Measurements from ENCODE around the gene FOXN1. TPM values are rescaled to one million over a fixed set of nuclear protein-coding genes. Genes with fewer than 3 reads are reported as not detected.

Gene FOXN1
- total RNA-seq, 5 donors from 2014 or later (not counting 1 experiment from before 2014, with no cell fraction given): not detected

DNA sequence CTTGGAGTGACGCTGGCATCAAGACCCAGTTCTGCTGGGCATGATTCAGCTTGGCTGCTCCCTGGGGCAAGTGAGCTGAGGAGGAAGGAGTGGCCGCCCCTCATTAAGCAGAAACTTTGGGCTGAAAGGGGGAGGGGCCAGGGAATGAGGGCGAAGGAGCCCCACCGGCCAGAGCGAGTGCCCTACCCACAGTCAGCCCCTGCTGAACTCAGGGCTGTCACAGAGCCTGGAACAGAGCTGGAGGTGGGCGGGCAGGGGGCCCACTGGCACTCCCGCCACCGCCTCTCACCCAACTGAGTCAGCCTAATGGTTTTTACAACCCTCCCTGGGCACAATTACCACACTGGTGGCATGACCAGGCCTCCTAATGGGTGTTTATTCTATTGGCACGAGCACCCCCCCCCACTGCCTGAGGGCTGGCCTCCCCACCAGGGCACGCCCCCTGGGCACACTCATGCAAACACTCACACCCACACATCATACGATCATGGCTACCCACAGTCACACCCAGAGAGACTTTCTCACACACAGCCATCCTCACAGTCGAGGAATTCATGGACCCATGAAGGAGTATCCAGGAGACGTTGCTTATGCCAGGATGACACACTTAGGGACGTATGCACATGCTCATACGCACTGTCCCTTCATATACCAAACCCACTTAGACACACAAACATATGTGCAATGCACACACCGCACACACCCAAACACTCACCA lies 27.1 kb downstream of the FOXN1 start:
- POLR2A ChIA-PET: no interaction called here
- H3K36me3 ChIP-seq (ENCODE audit: control insufficient read depth in 2 of 2, extremely low read depth in 1 of 2, insufficient read depth in 1 of 2, low read length in 1 of 2): no peaks in the 10 kb centered on the region
- Mint-ChIP-seq H3K27ac (no peak overlapping the region), H3K27me3 (peaks cover 0 to 6% of the 10 kb centered on the region in 2 donors), H3K36me3 (no peaks in the 10 kb centered on the region), H3K9me3 (no peaks in the 10 kb centered on the region), H3K4me1 (no peaks in the 10 kb centered on the region), H3K4me3 (no peak overlapping the region)
- no peak overlapping the region for H3K4me3 ChIP-seq (ENCODE audit: control insufficient read depth in 1 of 2, extremely low read depth in 1 of 2, low read length in 1 of 2)
- ATAC-seq (replicated peaks in 1 of 4) (no peak), DNase-seq (no peak)
- 79% methylated on average over 14 of the region's 16 CpGs for WGBS (ENCODE audit: insufficient coverage)
- no peaks in the 10 kb centered on the region for H3K4me1 ChIP-seq (ENCODE audit: control insufficient read depth in 1 of 2, extremely low read depth in 1 of 2, insufficient read depth in 2 of 2, low read length in 2 of 2)
- peaks cover 0 to 19% of the 10 kb centered on the region in 2 experiments for H3K27me3 ChIP-seq (replicated peaks in 1 of 2; ENCODE audit: control insufficient read depth in 2 of 2, extremely low read depth in 1 of 2, insufficient read depth in 2 of 2, low read length in 1 of 2)
- no peaks in the 10 kb centered on the region for H3K9me3 ChIP-seq
- CTCF ChIA-PET: no interaction called here
- H3K27ac ChIP-seq (ENCODE audit: low read length): no peak overlapping the region

DNA sequence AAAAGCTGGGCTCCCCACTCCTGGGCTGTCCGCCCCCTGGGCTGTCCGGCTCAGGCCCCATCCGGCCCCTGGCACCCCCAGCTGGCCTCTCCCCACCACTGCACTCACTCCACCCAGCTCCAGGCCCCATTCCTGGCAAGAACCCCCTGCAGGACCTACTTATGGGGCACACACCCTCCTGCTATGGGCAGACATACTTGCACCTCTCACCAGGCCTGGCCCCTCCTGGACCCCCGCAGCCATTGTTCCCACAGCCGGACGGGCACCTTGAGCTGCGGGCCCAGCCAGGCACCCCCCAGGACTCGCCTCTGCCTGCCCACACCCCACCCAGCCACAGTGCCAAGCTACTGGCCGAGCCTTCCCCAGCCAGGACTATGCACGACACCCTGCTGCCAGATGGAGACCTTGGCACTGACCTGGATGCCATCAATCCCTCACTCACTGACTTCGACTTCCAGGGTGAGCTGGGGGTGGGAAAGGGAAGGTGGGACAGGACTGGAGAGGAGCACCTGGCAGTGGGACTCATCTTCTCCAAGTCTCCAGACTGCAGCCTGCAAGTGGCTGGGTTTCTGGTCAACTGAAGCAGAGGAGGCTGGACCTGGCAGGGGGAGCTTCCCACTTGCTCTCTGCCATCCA lies 28.7 kb downstream of the FOXN1 start:
- DNase-seq: no peak
- CTCF ChIA-PET: no interaction called here
- ATAC-seq (replicated peaks in 1 of 4): no peak
- Mint-ChIP-seq H3K36me3 (no peaks in the 10 kb centered on the region), H3K4me3 (no peak overlapping the region), H3K9me3 (no peaks in the 10 kb centered on the region), H3K27me3 (peaks cover 0 to 6% of the 10 kb centered on the region in 2 donors), H3K4me1 (no peaks in the 10 kb centered on the region), H3K27ac (no peak overlapping the region)
- H3K36me3 ChIP-seq (ENCODE audit: control insufficient read depth in 2 of 2, extremely low read depth in 1 of 2, insufficient read depth in 1 of 2, low read length in 1 of 2): no peaks in the 10 kb centered on the region
- no peak overlapping the region for H3K4me3 ChIP-seq (ENCODE audit: control insufficient read depth in 1 of 2, extremely low read depth in 1 of 2, low read length in 1 of 2)
- no peaks in the 10 kb centered on the region for H3K9me3 ChIP-seq
- H3K27ac ChIP-seq (ENCODE audit: low read length): no peak overlapping the region
- no peaks in the 10 kb centered on the region for H3K4me1 ChIP-seq (ENCODE audit: control insufficient read depth in 1 of 2, extremely low read depth in 1 of 2, insufficient read depth in 2 of 2, low read length in 2 of 2)
- peaks cover 0 to 15% of the 10 kb centered on the region in 2 experiments for H3K27me3 ChIP-seq (replicated peaks in 1 of 2; ENCODE audit: control insufficient read depth in 2 of 2, extremely low read depth in 1 of 2, insufficient read depth in 2 of 2, low read length in 1 of 2)
- WGBS (ENCODE audit: insufficient coverage): 79% methylated on average over 6 of the region's 11 CpGs
- POLR2A ChIA-PET: interaction anchor here in 1 of 2 donors (0.5 kb wide), 1 partner anchor 176 kb away, joined by 10 read pairs; no protein-coding TSS in a partner anchor

DNA sequence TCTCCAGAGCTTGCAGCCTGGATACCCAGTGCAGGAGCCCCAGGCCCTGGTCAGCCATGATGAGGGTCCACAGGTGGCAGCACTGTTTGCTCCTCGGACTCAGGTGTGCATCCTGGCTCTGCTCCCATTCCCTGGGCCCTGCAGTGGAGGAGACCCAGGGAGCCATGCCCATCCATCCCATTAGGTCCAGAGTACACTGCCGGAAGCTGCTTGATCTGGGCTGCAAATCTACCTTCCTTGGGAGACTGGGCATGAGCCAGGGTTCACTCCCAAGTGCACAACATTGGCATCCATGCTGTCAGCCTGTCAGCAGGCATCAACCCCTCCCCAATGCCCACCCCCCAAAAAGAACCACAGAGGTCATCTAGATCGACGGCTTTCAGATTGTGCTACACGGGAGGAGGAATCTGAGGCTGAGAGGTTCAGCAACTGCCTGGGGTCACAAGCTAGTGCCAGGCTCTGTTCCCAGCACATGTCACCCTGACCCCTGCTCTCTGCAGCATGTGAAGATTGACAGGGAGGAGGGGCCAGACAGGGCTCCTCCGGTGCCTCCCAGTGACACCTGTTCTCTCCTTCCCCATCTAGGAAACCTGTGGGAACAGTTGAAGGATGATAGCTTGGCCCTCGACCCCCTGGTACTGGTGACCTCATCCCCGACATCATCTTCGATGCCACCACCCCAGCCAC lies 30.5 kb downstream of the FOXN1 start:
- Histone ChIP-seq H3K27ac (ENCODE audit: low read length) (no peak overlapping the region), H3K9me3 (no peaks in the 10 kb centered on the region), H3K27me3 (replicated peaks in 1 of 2; ENCODE audit: control insufficient read depth in 2 of 2, extremely low read depth in 1 of 2, insufficient read depth in 2 of 2, low read length in 1 of 2) (peaks cover 0 to 8% of the 10 kb centered on the region in 2 experiments), H3K4me3 (ENCODE audit: control insufficient read depth in 1 of 2, extremely low read depth in 1 of 2, low read length in 1 of 2) (no peak overlapping the region), H3K4me1 (ENCODE audit: control insufficient read depth in 1 of 2, extremely low read depth in 1 of 2, insufficient read depth in 2 of 2, low read length in 2 of 2) (no peaks in the 10 kb centered on the region), H3K36me3 (ENCODE audit: control insufficient read depth in 2 of 2, extremely low read depth in 1 of 2, insufficient read depth in 1 of 2, low read length in 1 of 2) (no peaks in the 10 kb centered on the region)
- no peak overlapping the region for H3K27ac Mint-ChIP-seq
- 66% methylated on average over 8 of the region's 9 CpGs for WGBS (ENCODE audit: insufficient coverage)
- H3K4me1 Mint-ChIP-seq: no peaks in the 10 kb centered on the region
- no peak for ATAC-seq (replicated peaks in 1 of 4)
- no peak for DNase-seq
- ChIA-PET CTCF (no interaction called here), POLR2A (no interaction called here)
- peaks cover 0 to 4% of the 10 kb centered on the region in 2 donors for H3K27me3 Mint-ChIP-seq
- no peak overlapping the region for H3K4me3 Mint-ChIP-seq
- H3K9me3 Mint-ChIP-seq: no peaks in the 10 kb centered on the region
- H3K36me3 Mint-ChIP-seq: no peaks in the 10 kb centered on the region

DNA sequence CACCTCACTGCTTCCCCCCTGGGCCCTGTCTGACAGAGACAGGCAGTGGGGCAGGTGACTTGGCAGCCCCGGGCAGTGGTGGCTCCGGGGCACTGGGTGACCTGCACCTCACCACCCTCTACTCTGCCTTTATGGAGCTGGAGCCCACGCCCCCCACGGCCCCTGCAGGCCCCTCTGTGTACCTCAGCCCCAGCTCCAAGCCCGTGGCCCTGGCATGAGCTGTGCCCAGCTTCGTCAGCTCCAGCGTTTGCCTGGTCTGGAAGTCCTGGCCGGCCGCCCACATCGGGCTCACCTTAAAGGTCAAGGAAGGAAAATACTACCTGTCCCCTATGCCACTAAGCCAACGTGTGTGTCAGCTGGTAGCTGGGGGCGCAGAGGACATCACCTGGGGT lies 31.1 kb downstream of the FOXN1 start:
- H3K4me3 Mint-ChIP-seq: no peak overlapping the region
- Histone ChIP-seq H3K27me3 (replicated peaks in 1 of 2; ENCODE audit: control insufficient read depth in 2 of 2, extremely low read depth in 1 of 2, insufficient read depth in 2 of 2, low read length in 1 of 2) (peaks cover 0 to 8% of the 10 kb centered on the region in 2 experiments), H3K27ac (ENCODE audit: low read length) (no peak overlapping the region), H3K36me3 (ENCODE audit: control insufficient read depth in 2 of 2, extremely low read depth in 1 of 2, insufficient read depth in 1 of 2, low read length in 1 of 2) (no peaks in the 10 kb centered on the region), H3K9me3 (no peaks in the 10 kb centered on the region), H3K4me1 (ENCODE audit: control insufficient read depth in 1 of 2, extremely low read depth in 1 of 2, insufficient read depth in 2 of 2, low read length in 2 of 2) (no peaks in the 10 kb centered on the region), H3K4me3 (ENCODE audit: control insufficient read depth in 1 of 2, extremely low read depth in 1 of 2, low read length in 1 of 2) (no peak overlapping the region)
- H3K4me1 Mint-ChIP-seq: no peaks in the 10 kb centered on the region
- 75% methylated on average over 11 of the region's 12 CpGs for WGBS (ENCODE audit: insufficient coverage)
- ChIA-PET POLR2A (no interaction called here), CTCF (interaction anchor here in 1 of 2 donors (0.6 kb wide), 1 partner anchor 17 kb away, joined by 10 read pairs; no protein-coding TSS in a partner anchor)
- no peaks in the 10 kb centered on the region for H3K36me3 Mint-ChIP-seq
- no peaks in the 10 kb centered on the region for H3K9me3 Mint-ChIP-seq
- H3K27me3 Mint-ChIP-seq: peaks cover 0 to 4% of the 10 kb centered on the region in 2 donors
- H3K27ac Mint-ChIP-seq: no peak overlapping the region
- no peak for ATAC-seq (replicated peaks in 1 of 4)
- no peak for DNase-seq

DNA sequence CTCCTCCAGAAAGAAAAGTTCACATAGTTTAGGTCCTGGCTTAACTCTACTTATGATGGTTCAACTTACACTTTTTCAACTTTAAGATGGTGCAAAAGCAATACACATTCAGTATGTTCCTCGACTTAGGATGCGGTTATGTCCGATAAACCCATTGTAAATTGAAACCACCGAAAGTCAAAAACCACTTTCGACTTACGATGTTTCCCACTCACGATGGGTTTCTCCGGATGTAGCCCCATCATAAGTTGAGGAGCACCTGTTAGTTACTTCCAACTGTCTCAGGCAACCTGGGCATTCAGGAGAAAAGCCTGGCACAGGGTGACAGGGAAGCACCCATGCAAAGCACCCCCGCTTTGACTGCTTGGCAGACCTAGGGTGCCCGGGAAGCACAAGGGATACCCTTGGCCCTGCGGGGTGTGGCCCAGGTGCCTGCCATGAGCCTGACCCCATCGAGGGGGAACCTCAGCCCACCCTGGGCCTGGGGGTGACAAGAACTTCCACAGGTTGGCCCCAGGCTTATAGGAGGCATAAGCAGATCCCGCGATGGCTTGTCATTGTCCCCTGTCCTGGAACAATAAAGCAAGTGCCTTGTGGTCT lies 32.2 kb downstream of the FOXN1 start:
- DNase-seq: no peak
- Mint-ChIP-seq H3K27ac (no peak overlapping the region), H3K9me3 (no peaks in the 10 kb centered on the region), H3K4me1 (no peaks in the 10 kb centered on the region), H3K36me3 (no peaks in the 10 kb centered on the region), H3K4me3 (no peak overlapping the region), H3K27me3 (peaks cover 0 to 3% of the 10 kb centered on the region in 2 donors)
- H3K4me3 ChIP-seq (ENCODE audit: control insufficient read depth in 1 of 2, extremely low read depth in 1 of 2, low read length in 1 of 2): no peak overlapping the region
- no peaks in the 10 kb centered on the region for H3K4me1 ChIP-seq (ENCODE audit: control insufficient read depth in 1 of 2, extremely low read depth in 1 of 2, insufficient read depth in 2 of 2, low read length in 2 of 2)
- 91% methylated on average over 14 of the region's 14 CpGs for WGBS (ENCODE audit: insufficient coverage)
- no peak overlapping the region for H3K27ac ChIP-seq (ENCODE audit: low read length)
- POLR2A ChIA-PET: no interaction called here
- H3K9me3 ChIP-seq: no peaks in the 10 kb centered on the region
- no peaks in the 10 kb centered on the region for H3K36me3 ChIP-seq (ENCODE audit: control insufficient read depth in 2 of 2, extremely low read depth in 1 of 2, insufficient read depth in 1 of 2, low read length in 1 of 2)
- CTCF ChIA-PET: interaction anchor here (0.6 to 0.9 kb wide), 2 partner anchors 11 to 31 kb away, joined by 3 to 4 read pairs; no protein-coding TSS in a partner anchor
- peaks cover 0 to 3% of the 10 kb centered on the region in 2 experiments for H3K27me3 ChIP-seq (replicated peaks in 1 of 2; ENCODE audit: control insufficient read depth in 2 of 2, extremely low read depth in 1 of 2, insufficient read depth in 2 of 2, low read length in 1 of 2)
- no peak for ATAC-seq (replicated peaks in 1 of 4)

DNA sequence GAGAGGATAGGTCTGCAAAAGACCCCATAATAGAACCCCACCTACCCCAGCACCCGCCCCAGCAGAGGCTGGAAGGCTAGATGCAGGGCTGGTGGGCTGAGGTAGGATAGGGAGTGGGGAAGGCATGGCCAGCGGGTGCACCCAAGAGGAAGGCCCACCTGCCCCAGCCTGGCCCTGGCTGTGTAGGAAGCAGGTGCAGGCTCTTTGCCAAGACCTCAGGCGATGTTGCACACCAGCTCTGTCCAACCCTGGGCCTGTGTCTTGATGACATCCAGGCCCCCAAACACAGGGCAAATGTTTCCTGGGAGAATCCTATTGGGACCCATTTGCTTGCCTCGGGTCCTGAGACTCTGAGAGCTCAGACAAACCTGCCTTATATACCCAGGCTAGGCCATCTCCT lies 34.1 kb downstream of the FOXN1 start:
- no peaks in the 10 kb centered on the region for H3K27me3 Mint-ChIP-seq
- ChIA-PET CTCF (interaction anchor here in 1 of 2 donors (1.5 kb wide), 1 partner anchor 9 kb away, joined by 4 read pairs; no protein-coding TSS in a partner anchor), POLR2A (no interaction called here)
- H3K9me3 Mint-ChIP-seq: no peaks in the 10 kb centered on the region
- no peaks in the 10 kb centered on the region for H3K9me3 ChIP-seq
- ATAC-seq (replicated peaks in 1 of 4) (no peak), DNase-seq (no peak)
- no peak overlapping the region for H3K27ac Mint-ChIP-seq
- no peaks in the 10 kb centered on the region for H3K4me1 Mint-ChIP-seq
- WGBS (ENCODE audit: insufficient coverage): 89% methylated on average over 2 of the region's 4 CpGs
- no peaks in the 10 kb centered on the region for H3K36me3 Mint-ChIP-seq
- H3K27me3 ChIP-seq (replicated peaks in 1 of 2; ENCODE audit: control insufficient read depth in 2 of 2, extremely low read depth in 1 of 2, insufficient read depth in 2 of 2, low read length in 1 of 2): peaks cover 0 to 3% of the 10 kb centered on the region in 2 experiments
- no peak overlapping the region for H3K4me3 ChIP-seq (ENCODE audit: control insufficient read depth in 1 of 2, extremely low read depth in 1 of 2, low read length in 1 of 2)
- no peaks in the 10 kb centered on the region for H3K36me3 ChIP-seq (ENCODE audit: control insufficient read depth in 2 of 2, extremely low read depth in 1 of 2, insufficient read depth in 1 of 2, low read length in 1 of 2)
- H3K4me1 ChIP-seq (ENCODE audit: control insufficient read depth in 1 of 2, extremely low read depth in 1 of 2, insufficient read depth in 2 of 2, low read length in 2 of 2): no peaks in the 10 kb centered on the region
- H3K4me3 Mint-ChIP-seq: no peak overlapping the region
- no peak overlapping the region for H3K27ac ChIP-seq (ENCODE audit: low read length)

All from T-cell (primary cell).